SK-N-SH (cell line): ENCODE data around the gene TSSC4.

Experiments used
- CHD2 ChIP-seq: fragments of 150-350 bp; IDR thresholded peaks from 2 replicates; pipeline ENCODE4 v1.6.1; 2018; ENCODE audit warnings: low read length; ENCODE audit not compliant: partially characterized antibody
- EP300 ChIP-seq, 2 experiments: IDR thresholded peaks; 2 replicates each; pipeline versions ENCODE4 v1.4.0 to v1.6.1; 2012; ENCODE audit warnings: borderline replicate concordance in 1 of 2, low read depth in 1 of 2, low read length in 1 of 2
- EZH2phosphoT487 ChIP-seq: fragments of 200-600 bp; sonication (generic); IDR thresholded peaks from 2 replicates; pipeline ENCODE4 v1.6.1; 2017; ENCODE audit warnings: low read depth, mixed run types, mild to moderate bottlenecking, antibody characterized with exemption, moderate library complexity, borderline replicate concordance
- FOXJ3 ChIP-seq: sonication (generic); formaldehyde crosslinking; IDR thresholded peaks from 2 replicates; pipeline ENCODE4 v1.5.1; 2020; ENCODE audit warnings: mild to moderate bottlenecking, missing genetic modification reagents
- MEF2A ChIP-seq: IDR thresholded peaks from 2 replicates; pipeline ENCODE4 v1.4.0; 2012; ENCODE audit warnings: low read depth, borderline replicate concordance
- RCOR1 ChIP-seq: fragments of 150-350 bp; IDR thresholded peaks from 2 replicates; pipeline ENCODE4 v1.6.1; 2017; ENCODE audit warnings: antibody characterized with exemption, low read length

- TF ChIP-seq EP300 (IDR thresholded peaks at IDR 0.05; ENCODE audit: borderline replicate concordance in 1 of 2, low read depth in 1 of 2, low read length in 1 of 2): no peak
- TF ChIP-seq FOXJ3: no peak
- no peak for TF ChIP-seq MEF2A
- no peak for TF ChIP-seq CHD2
- no peak for TF ChIP-seq RCOR1
- TF ChIP-seq EZH2phosphoT487: no peak
Measured at GRCh38 chr11:2379466-2380174, 20.9 kb upstream of the TSSC4 start.
